Activated CD8-positive, alpha-beta memory T cell treated with anti-CD3 and anti-CD28 coated beads for 24 hours (primary cell): Measurements from ENCODE around the gene BPGM.

Experiments
- DNase-seq: peaks from one replicate; pipeline ENCODE4 v3.0.0-alpha.2; 2020

BPGM gene

DNA sequence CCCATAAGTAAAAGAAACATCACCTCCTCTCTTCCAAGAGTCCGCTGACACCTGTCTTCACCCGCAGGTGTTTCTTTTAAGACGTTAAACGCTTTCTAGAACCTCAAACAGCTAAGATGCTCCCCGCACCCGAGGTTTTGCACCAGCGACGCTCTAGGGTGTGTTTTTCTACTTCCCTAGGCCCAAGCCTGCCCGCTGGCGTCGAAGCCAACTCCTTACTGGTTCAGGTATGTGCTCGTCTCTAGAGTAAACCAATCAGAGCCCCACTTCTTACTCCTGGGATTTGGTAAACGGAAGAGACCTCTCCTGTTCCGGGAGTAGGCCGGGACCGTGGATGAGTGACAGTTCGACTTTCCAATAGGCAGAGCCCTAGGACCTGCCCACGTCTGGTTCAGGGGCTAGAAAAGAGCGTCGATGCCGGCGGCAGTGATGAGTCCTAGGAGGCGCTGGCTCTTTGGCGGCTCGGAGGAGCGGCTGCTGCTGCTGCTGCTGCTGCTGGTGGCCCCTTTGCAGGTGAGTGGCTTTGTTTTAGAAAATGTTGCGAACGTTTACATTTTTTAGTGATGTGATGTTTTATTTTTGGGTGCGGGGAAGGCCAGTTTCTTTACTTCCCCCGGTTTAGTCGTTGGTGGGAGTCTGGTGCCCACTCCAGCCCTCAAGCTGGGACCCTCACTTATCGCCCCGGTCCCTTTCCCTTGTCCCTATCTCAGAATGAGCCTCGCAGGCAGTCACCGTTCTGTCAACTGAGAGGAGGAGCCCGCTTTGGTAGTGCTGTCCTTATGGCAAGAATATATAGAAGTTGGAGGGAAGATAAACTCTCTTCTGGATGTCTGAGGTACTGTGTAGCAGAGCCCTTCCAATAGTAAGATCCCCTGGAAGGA lies at the start of gene BPGM:
Gene BPGM (plus strand): TSS at position 429 of the 881 bp plus-strand sequence. CDS start 14,655 bp downstream, outside the sequence.
- DNase-seq = peak; percentile 95

DNA sequence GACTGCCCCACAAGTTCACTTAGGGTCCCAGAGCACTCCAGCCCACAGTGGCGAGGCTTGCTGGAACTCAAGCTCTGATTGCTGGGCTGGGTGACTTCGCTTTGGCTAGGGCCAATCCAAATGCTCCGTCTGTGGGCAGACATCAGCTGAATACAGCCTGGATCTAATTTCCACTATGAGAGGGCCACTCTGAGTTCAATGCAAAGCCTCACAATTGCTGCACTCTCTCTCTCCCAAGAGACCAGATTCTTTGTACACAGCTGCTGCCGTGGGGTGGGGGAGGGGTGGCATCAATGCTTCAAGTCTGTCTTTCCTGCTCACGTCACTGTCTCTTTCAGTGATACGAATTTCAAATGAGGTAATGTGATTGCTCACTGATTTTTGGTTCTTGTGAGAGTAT lies 47.3 kb upstream of the BPGM start:
- DNase-seq = no peak

DNA sequence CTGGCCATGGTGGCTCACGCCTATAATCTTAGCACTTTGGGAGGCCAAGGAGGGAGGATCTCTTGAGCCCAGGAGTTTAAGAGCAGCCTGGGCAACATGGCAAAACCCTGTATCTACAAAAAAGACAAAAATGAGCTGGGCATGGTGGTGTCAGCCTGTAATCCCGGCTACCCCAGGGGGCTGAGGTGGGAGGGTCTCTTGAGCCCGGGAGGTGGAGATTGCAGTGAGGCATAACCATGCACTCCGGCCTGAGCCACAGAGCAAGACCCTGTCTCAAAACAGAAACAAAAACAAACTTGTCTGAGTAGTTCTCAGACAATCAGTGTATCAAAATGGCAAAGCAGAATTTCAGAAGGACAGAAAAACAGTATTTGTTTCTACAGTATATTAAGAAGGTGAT lies 45.2 kb upstream of the BPGM start:
- no peak for DNase-seq

DNA sequence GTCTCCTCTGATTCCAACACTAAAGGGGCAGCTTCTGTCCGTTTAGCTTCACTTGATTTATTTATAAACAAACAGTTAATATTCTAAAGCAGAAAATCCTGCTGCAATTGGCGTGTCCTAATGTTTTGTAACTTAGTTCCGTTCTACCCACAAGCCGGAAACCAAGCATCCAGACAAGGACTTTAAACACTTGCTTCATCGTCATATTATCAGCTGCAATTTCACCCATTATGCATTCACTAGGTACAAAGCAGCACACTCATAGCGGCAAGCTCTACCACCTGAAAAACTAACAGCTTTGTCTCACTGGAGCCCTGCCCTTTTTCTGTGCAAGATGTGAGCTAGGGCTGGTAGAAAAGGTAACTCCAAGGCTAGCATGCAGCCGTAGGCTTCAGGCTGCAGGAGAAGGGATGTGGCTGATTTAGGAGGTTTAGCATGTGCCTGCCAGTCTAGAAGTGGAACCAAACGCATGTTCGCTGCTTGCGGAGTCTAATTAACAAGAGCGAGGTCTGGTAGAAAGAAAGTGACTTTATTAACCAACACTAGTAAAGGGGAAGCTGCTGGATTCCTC lies 43.7 kb upstream of the BPGM start:
- no peak for DNase-seq

DNA sequence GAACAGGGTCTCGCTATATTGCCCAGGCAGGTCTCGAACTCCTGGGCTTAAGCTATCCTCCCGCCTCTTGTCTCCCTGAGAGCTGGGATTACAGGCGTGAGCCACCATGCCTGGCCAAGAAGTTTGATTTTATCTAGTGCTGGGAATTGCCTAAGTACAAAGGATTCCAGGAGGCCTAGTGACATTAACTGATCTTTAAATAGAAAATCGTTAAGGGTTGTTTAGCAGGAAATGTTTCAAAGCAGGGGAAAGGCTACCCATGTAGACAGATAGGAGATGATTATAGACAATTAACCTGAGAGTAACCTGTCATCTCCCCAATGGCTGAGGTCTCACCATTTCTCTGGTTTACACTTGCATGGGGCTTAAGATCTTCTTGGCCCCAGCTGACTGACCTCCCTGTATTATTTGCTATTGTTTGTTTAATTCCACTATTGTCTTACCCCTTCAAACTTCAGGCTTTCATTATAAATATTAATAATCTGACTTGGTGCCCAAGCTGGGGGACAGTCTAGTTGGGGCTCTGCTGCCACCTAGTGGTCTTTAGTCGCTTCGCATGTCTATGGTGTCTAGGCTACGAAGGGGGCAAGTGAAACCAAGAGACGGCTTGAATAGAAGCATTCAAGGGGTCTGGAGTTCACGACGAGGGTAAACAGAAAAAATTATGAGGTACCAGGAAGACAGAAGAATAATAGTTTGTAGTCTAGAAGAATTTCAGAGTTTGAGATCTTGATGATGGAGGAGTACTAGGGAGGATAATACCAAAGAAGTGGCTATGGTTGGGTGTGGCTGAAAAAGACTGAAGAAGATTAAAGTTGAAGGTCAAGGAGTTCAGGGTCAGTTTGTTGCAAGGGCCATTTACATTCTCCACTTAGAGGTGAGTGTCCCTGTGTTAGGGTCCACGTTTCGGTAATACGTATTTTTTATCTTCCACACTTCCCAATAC lies 40.4 kb upstream of the BPGM start:
- peak; percentile 75 for DNase-seq

DNA sequence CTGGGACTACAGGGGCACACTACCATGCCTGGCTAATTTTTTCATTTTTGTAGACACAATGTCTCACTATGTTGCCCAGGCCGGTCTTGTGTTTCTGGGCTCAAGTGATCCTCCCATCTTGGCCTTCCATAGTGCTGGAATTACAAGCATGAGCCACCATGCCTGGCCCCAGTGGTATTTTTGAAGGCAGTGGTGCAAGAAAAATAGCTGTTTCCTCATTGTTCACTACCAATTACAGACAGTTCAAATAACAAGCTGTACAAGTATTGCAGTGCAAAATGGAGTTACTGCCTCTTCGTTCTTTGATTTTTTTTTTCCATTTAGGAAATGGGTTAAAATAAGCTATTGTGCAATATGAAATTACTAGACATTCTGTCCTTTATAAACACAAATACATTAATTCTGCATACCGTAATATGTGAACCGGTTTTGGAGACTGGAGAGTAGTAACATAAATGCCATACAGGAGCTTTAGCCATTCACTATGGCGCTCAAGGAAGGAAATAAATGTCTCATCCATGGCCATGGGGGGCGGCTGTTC lies 35.0 kb upstream of the BPGM start:
- DNase-seq = no peak

DNA sequence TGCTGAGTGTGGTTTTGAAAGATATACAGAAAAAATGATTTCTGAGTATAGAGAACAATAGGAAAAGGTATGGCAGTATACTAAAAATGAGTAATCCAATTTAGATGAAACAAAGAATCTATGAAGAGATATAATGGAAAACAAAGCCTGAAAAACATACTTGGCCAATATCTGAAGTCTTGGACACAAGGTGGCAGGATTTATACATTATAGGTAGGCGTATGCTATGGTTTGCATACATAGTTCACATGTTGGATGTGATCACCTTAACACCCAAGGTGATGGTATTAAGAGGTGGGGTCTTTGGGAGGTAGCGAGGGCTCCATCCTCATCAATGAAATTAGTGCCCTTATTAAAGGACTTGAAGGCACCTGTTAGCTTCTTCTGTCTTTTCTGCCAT lies 34.5 kb upstream of the BPGM start:
- DNase-seq = no peak

DNA sequence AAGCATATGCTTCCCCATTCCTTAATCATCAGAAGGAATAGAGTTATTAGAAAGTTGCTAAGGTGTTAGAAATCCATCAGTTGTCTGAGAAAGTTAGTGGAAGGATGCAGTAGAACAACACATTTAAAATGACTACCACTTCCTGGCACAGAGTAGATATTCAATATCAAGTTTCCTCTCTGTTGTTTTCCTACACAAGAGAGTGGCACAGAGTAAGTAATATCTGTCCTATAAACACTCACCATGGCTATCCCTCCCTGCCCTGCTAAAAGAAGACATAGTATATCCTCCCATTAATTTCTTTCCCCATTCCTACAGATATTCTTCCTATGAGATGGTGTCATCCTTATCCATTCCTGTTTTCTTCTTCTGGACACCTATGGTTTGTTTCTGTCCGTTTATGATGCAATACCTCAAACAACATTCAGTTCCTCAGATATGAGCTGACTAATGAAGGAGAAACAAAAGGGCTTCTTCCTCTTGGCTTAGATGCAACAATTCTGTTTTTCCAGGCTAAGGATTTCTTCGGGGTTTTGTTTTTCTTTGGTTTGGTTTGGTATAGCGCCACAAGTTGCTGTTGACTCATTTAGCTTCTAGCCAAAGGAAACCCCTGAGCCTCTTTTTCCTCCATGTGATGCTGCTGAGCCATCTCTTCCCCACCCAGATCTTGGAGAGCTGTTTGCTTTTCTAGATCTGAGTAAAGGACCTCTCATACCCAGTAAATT lies 32.9 kb upstream of the BPGM start:
- DNase-seq = no peak

DNA sequence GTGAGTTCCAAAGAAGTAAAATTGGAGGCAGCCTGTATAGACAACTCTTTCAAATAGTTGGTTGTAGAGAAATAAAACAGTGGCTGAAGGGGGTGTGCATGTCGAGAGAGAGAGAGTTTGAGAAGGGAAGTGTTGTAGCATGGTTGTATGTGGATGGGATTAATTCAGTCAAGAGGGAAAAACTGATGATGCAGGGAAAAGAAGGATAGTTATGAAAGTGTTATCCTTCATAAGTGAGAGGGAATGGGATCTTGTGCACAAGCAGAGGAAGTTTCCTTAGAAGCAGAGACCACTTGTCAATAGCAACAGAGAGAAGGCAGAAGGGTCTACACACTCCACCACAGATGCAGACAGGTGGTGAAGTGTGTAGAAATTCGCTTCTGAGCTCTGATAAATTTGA lies 30.0 kb upstream of the BPGM start:
- DNase-seq = no peak

DNA sequence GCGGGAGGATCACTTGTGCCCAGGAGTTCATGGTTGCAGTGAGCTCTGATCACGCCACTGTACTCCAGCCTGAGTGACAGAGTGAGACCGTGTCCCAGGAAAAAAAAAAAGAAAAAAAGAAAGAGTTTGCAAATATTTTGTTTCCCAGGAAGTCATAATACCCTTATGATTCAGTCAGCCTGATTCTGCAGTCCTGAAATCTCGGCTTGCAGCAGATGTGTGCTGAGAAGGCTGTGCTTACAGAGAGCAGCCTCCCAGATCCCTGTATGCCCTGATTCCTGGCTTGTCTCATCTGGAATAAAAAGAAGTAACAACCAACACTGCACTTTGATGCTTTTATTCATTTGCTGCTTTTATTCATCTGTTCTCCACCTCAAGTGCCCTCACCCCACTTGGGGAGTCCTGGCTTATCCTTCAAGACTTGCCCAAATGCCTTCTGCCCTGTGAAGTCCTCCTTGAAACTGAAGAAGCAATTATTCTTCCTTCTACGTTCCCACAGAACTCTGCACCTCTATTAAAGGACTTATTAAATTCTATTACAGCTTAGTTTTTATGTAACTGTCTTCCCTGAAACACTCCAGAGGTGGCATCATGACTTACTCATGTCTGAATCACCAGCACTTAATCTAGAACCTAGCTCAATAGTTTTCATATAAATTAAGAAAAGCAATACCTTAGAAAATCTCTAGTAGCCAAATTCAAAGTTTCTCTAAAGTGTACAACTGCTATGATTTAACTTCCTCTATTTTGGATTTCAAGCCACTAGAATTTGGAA lies 27.7 kb upstream of the BPGM start:
- DNase-seq = no peak

DNA sequence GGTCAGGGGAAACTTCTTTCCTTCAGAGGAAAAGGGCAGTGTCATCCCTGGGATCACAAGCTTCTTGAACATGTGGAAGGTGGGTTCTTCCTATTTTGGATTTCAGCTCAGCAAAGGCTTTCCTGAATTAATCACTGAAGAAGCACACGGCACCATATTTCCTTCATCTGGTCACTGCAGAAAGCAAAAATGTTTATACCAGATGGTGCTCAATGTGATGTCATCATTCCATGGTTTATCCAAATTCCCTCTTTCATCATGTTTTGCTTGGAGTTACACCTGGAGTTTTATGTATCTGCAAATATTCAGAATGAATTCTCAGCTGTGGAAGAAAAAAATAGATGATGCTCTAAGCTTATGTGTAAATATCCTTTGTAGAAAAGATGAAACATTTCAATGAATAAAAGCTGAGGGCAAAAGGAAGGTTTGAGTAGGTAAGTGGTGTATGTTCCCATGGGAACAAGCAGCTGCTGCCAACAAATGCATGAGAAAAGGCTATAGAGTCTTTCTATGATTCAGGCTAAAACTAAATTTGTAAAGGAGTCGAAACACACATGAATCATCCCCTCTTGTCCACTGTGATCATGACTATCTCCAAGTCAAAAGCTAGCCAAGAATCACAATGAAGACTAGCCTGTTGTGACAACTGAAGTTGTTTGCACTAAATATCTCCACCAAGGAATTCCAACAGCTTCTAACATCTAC lies 26.9 kb upstream of the BPGM start:
- no peak for DNase-seq

DNA sequence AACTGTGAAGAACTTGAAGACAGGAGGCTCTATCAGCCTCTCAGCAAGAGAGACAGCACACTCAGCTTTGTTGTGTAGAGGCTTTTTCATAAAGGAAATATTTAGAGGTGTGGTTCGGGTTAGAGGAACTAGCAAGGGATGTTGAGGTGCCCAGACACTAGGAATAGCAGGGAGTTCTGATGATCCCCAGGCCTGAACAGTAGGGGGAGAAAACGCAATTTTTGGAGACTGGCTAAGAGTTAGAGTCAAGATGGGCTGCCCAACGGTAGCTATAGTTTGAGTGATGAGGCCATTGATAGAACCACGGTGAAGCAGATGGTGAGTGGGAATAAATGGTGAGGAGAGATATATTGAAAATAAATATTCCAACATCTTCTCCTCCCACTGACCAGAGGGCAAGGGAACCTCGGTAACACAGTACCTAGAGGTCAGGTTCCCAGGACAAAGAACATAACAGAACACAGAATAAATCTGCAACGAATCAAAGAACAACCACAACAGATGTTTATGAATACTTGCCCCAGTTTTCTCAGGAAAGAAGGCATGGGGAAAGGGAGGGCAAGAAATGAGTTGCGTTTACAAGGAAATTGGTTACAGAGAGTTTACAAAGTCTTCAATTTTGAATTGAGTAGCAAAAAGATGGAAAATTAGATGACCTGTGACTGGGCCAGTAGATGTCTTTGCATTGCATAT lies 24.2 kb upstream of the BPGM start:
- no peak for DNase-seq

DNA sequence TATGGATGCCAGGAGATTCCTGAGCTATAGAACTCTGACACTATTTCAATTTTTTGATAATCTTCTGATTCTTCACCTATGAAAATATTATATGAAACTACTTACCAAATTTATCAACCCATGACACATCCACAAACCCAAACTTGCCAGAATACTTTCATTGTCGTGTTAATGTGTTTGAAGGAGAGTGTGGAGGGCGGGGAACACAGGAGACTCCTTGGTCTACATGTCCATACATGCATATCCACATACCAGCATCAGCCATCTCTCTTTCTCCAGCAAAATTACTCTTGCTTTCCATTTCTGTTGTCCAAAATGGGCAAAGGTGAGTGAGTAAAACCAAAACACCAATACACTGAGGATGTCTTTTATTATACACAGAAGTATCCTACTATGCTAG lies 23.5 kb upstream of the BPGM start:
- DNase-seq = no peak

DNA sequence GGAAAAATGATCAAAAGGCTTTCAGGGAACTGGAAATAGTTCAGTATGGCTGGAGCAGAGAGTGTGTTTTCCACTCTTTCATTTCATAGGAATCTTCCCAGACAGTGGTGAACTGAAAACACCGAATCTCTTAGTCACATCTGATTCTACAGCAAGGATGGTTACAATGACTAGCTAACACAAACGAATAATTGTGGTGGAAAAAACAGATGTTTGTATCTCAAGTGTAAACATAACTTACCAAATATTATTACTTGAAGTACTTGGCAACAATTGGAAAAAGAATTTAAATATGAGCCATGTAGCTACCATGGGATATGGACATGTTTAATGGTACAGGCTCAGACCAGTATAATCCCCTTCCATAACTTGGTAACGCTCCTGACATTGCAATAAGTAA lies 21.1 kb upstream of the BPGM start:
- DNase-seq = no peak

DNA sequence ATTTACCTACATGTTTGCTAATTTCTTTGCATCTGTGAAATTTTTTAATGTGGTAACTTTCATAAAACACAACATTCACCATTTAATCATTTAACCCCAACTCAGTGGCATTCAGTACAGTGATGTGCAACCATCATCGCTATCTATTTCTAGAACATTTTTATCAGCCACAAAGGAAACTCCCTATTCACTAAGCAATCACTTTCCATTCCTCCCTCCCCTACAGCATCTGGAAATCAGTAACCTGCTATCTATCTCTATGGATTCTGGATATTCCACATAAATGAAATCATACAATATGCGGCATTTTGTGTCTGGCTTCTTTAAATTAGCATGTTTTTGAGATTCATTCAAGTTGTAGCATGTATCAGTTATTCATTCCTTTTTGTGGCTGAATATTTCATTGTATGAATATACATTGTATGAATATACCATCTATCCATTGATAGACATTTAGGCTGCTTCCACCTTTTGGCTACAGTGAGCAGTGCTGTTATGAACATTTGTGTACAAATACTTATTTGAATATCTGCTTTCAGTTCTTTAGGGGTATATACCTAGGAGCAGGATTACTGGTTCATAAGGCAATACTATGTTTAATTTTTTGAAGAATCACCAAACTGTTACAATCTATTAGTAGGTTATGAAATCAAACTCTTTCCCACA lies 19.4 kb upstream of the BPGM start:
- DNase-seq = no peak

DNA sequence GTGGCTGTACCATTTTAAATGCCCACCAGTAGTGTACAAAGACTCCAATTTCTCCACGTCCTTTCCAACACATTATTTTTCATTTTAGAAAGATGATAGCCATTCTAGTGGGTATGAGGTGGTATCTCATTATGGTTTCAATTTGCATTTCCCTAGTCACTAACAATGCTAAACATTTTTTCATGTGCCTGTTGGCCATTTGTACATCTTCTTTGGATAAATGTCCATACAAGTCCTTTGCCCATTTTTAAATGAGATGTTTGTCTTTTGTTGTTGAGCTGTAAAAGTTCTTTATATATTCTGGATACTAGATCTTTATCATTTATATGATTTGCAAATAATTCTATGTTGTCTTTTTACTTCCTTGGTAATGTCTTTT lies 18.9 kb upstream of the BPGM start:
- DNase-seq = no peak

DNA sequence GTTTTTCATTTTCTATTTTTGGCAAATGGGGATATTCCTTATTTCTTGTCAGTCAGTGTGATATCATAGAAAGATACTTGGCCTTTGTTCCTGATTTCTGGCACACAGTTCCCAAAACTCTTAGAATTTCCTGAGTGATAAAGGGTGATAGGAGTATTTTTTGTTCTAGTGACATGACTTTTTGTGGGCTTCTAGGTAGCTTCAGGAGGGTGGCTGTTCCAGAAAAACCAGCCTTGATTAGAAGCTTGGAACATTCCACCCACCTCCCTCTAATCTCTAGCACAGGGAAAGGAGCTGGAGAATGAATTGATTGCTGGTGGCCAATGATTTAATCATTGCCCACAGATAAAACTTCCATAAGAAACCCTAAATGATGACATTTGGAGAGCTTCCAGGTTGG lies 17.2 kb upstream of the BPGM start:
- no peak for DNase-seq

DNA sequence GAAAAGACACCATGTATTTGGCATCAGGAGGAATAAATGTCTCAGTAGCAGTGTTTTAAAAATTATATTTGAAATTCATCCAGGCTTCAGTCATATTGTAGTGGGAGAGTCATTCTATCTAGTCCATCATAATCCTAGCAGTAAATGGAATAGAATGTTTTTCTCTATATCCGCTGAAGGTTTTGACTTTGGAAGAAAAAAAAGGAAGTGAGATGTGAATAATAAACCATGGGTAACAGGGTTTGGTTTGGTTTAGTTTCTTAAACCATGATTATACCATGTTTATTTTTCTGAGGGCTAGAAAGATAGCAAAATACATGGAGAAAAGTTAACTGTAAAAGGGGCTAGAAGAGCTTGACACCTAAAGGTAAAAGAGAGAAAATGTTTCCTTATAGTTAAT lies 16.4 kb upstream of the BPGM start:
- no peak for DNase-seq

DNA sequence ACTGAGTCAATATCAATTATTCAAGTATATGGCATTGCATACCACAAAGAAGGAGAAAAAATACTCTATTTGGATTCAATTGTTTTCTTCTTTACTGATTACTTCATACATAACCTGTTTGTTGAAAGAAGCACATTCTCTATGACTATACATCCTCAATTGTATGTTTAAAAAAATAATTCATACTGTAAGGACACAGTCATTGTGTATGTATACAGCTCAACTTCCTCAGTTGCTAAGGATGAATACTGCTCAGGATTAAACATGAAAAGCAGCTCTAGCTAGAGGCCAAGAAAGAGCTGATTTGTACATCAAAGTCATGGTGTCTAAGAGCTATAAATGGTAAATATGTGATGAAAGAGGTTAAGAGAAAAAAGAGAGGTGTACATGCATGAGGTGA lies 15.8 kb upstream of the BPGM start:
- no peak for DNase-seq

DNA sequence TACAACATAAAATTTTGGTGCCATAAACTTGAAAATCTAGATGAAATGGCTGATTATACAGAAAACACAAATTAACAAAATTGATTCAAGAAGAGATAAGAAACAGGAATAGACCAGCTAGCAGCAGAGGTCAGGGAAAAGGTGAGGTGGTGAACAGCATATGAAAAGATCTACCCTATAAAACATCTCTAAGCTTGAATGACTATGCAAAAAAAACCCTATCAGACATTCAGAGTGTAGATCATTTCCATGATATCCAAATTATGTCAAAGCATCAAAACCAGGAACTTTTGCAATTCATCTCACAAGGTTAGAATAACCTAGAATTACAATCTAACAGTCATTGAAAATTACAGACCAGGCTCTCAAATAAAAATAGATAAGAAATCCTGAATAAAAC lies 14.6 kb upstream of the BPGM start:
- DNase-seq = no peak
